Neutrophil (primary cell): ENCODE results near the gene TRIM22.

Experiments used
- H3K27ac ChIP-seq: fragments of 200-600 bp; sonication (generic); 2 replicates; pipeline ENCODE4 v1.5.1; 2016; ENCODE audit warnings: mild to moderate bottlenecking, moderate library complexity
- H3K27me3 ChIP-seq: fragments of 200-600 bp; sonication (generic); 2 replicates; pipeline ENCODE4 v1.6.0; 2016; ENCODE audit warnings: mild to moderate bottlenecking
- H3K36me3 ChIP-seq: fragments of 200-600 bp; sonication (generic); 2 replicates; pipeline ENCODE4 v1.5.1; 2017
- H3K4me1 ChIP-seq, 2 experiments: fragments of 200-600 bp in 1 of 2; sonication (generic) in 1 of 2; 1 replicate in 1 of 2; 2 replicates in 1 of 2; pipeline versions ENCODE4 v1.5.1 to v1.6.1; 2013 to 2016; ENCODE audit warnings: low read depth in 1 of 2, low read length in 1 of 2, mild to moderate bottlenecking in 1 of 2, moderate library complexity in 1 of 2; ENCODE audit not compliant: control insufficient read depth in 1 of 2, insufficient read depth in 1 of 2
- H3K4me3 ChIP-seq, 2 experiments: fragments of 200-600 bp in 1 of 2; sonication (generic) in 1 of 2; 1 replicate in 1 of 2; 2 replicates in 1 of 2; pipeline ENCODE4 v1.5.1; 2013 to 2016; ENCODE audit warnings: low read depth in 1 of 2, low read length in 1 of 2, mild to moderate bottlenecking in 1 of 2, moderate library complexity in 1 of 2
- H3K9me3 ChIP-seq: fragments of 200-600 bp; sonication (generic); 2 replicates; pipeline ENCODE4 v1.5.1; 2016
- CTCF ChIP-seq: fragments of 200-600 bp; sonication (generic); IDR thresholded peaks from 2 replicates; pipeline ENCODE4 v1.5.1; 2016; ENCODE audit warnings: antibody characterized with exemption

Gene TRIM22

DNA sequence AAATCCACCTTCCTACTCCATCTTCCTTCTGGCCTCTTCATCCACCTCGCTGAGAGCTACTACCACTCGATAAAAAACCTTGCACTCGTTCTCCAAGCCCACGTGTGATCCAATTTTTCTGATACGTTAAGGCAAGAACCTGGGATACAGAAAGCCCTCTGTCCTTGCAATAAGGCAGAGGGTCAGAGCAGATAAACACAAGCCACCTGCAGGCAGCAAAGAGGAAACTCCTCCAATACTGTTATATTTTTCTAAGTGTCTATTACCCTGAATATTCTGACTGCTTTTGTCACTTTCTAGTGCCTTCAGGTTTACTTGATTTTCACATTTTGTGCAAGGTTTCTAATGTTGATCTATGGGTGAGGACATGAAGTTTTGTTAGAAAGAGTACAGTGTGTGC lies 31.3 kb upstream of the TRIM22 start:
- Histone ChIP-seq H3K4me1 (no peaks in the 10 kb centered on the region), H3K9me3 (no peaks in the 10 kb centered on the region), H3K36me3 (peaks cover 10% of the 10 kb centered on the region), H3K4me3 (no peak overlapping the region), H3K27me3 (no peaks in the 10 kb centered on the region), H3K27ac (no peak overlapping the region)
- no peak for TF ChIP-seq CTCF

DNA sequence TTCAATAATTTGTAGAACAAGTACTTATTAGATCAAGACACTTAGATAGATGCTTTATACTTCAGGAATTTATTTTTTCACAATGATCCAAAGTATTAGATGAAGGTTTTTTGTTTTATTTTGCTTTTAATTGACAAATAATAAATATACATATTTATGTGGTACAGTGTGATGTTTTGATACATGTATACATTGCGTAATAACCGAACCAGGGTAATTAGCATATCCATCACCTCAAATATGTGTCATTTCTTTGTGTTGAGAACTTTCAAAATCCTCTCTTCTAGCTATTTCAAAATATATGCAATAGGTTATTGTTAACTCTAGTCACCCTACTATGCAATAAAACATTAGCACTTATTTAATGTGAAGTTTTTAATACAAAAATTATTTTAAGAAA lies 26.1 kb upstream of the TRIM22 start:
- Histone ChIP-seq H3K27ac (no peak overlapping the region), H3K27me3 (no peaks in the 10 kb centered on the region), H3K36me3 (peaks cover 44% of the 10 kb centered on the region), H3K4me1 (no peaks in the 10 kb centered on the region), H3K4me3 (no peak overlapping the region), H3K9me3 (no peaks in the 10 kb centered on the region)
- no peak for TF ChIP-seq CTCF

- Histone ChIP-seq H3K4me3 (no peak overlapping the region), H3K9me3 (no peaks in the 10 kb centered on the region), H3K4me1 (no peaks in the 10 kb centered on the region), H3K27ac (no peak overlapping the region), H3K36me3 (peaks cover 56% of the 10 kb centered on the region), H3K27me3 (no peaks in the 10 kb centered on the region)
- no peak for TF ChIP-seq CTCF
Observed at GRCh38 chr11:5665051-5665570, 24.5 kb upstream of the TRIM22 start.

DNA sequence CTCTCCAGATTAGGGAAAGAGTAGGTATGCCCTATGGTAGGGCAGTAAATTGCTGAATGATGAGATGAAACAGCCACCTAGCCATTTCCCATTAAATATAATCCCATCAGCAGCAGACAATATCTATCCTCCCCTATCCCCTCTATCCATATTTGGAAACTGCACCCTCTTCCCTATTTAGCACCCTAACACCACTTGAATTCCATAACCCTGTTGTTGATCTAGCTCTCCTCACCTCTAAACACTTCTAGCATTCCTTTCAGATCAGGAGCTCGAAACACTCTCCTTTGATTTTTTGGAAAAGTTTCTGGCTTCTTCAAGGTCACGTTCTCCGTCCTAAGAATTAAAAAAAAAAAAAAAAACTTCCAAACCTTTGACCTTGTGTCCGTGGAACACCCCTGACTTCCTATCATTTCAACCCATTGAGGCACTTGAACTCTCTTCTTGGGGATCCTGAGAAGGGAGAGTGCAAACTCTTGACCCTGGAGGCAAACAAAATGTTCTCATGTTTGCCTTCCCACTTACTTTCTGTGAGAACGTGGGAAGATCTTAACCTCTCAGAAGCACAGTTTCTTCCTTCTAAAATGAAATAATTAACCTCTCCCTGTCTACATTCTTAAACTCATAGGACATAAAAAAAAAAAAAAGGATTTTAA lies 23.7 kb upstream of the TRIM22 start:
- H3K27ac ChIP-seq: no peak overlapping the region
- H3K4me3 ChIP-seq: no peak overlapping the region
- no peaks in the 10 kb centered on the region for H3K9me3 ChIP-seq
- peaks cover 62% of the 10 kb centered on the region for H3K36me3 ChIP-seq
- H3K27me3 ChIP-seq: no peaks in the 10 kb centered on the region
- no peaks in the 10 kb centered on the region for H3K4me1 ChIP-seq
- TF ChIP-seq CTCF: no peak

DNA sequence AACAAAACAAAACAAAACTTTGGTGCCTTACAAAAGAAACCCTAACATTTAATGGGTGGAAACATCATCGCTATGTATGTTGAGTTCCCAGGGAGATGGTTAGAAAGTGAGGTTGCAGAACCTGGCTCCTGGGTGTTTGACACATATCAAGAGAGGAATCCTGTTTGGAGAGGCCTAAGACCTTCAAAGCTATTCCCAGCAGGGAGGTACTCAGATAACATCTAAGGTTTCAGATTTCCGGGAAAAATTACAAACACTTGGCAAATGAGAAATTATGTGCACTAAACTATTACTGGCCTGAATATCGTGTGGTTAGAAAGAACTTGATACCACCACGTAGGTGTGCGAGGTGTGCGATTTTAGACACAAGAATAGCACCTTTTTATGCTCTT lies 23.2 kb upstream of the TRIM22 start:
- no peak overlapping the region for H3K27ac ChIP-seq
- TF ChIP-seq CTCF: no peak
- H3K4me1 ChIP-seq: no peaks in the 10 kb centered on the region
- no peak overlapping the region for H3K4me3 ChIP-seq
- no peaks in the 10 kb centered on the region for H3K27me3 ChIP-seq
- no peaks in the 10 kb centered on the region for H3K9me3 ChIP-seq
- H3K36me3 ChIP-seq: peaks cover 64% of the 10 kb centered on the region
